ENCODE results near the gene PIN1.

- TF ChIP-seq SMC3 (conservative IDR thresholded peaks at IDR 0.05; ENCODE audit: poor library complexity) (no peak), CTCF (IDR thresholded peaks at IDR 0.05; ENCODE audit: poor library complexity, severe bottlenecking) (no peak), EP300 (conservative IDR thresholded peaks at IDR 0.05; ENCODE audit: poor library complexity, severe bottlenecking) (no peak), EZH2 (IDR thresholded peaks at IDR 0.05; ENCODE audit: borderline replicate concordance, insufficient read depth, low read length, poor library complexity, severe bottlenecking) (no peak), REST (IDR thresholded peaks at IDR 0.05; ENCODE audit: borderline replicate concordance) (no peak), MXI1 (conservative IDR thresholded peaks at IDR 0.05; ENCODE audit: poor library complexity, severe bottlenecking) (no peak), POLR2AphosphoS5 (IDR thresholded peaks at IDR 0.05) (no peak)
Measured at GRCh38 chr19:9842834-9843625, 7.9 kb downstream of the PIN1 start.
